ENCODE results near the gene LINGO1.

The LINGO1 gene

GRCh38 chr15:77629070-77630030 is 3.4 kb downstream of the LINGO1 start:
- no peak overlapping the region for H4K91ac ChIP-seq (ENCODE audit: low read depth, low read length, poor library complexity)
- H3K79me1 ChIP-seq (ENCODE audit: low read depth, low read length), result peaks cover 10% of the 10 kb centered on the region
- no peak overlapping the region for H4K8ac ChIP-seq (ENCODE audit: low read depth, low read length)
- H3K27ac ChIP-seq (replicated peaks; ENCODE audit: low read length), result peak overlapping the region; percentile 19
- H2BK15ac ChIP-seq (ENCODE audit: low read length), result no peak overlapping the region
- peak overlapping the region; percentile 69 for H3K23ac ChIP-seq (ENCODE audit: low read depth, low read length, poor library complexity)
- no peaks in the 10 kb centered on the region for H3K27me3 ChIP-seq (ENCODE audit: control insufficient read depth in 3 of 3, insufficient read depth in 3 of 3, low read depth in 1 of 3, low read length in 3 of 3)
- peak overlapping the region; percentile 42 for H3K18ac ChIP-seq (ENCODE audit: low read length)
- no peak overlapping the region for H3K4me3 ChIP-seq (ENCODE audit: low read length in 2 of 2)
- H3K4me1 ChIP-seq (ENCODE audit: control insufficient read depth in 2 of 2, insufficient read depth in 1 of 2, low read depth in 1 of 2, low read length in 2 of 2), result peaks cover 34 to 38% of the 10 kb centered on the region in 2 donors
- no peak for DNase-seq (ENCODE audit: low spot score)
- H3K4ac ChIP-seq (ENCODE audit: low read length), result no peak overlapping the region
- no peaks in the 10 kb centered on the region for H3K36me3 ChIP-seq (replicated peaks in 1 of 2; ENCODE audit: control insufficient read depth in 2 of 2, insufficient read depth in 2 of 2, low read length in 2 of 2)
- H2BK5ac ChIP-seq (ENCODE audit: low read length), result no peak overlapping the region
- peaks cover 0 to 3% of the 10 kb centered on the region in 2 donors for H3K9me3 ChIP-seq (replicated peaks in 1 of 2; ENCODE audit: control insufficient read depth in 2 of 2, insufficient read depth in 1 of 2, low read depth in 1 of 2, low read length in 2 of 2)
- H2BK120ac ChIP-seq (ENCODE audit: low read depth, low read length), result no peak overlapping the region
- no peak overlapping the region for H2AFZ ChIP-seq (ENCODE audit: low read length)
- H3K9ac ChIP-seq (ENCODE audit: low read depth, low read length, poor library complexity), result no peak overlapping the region
- H3K4me2 ChIP-seq (ENCODE audit: insufficient read depth, low read length, poor library complexity, severe bottlenecking), result peak overlapping the region; percentile 99
- H2AK5ac ChIP-seq (ENCODE audit: low read depth, low read length), result peak overlapping the region; percentile 99
- H2BK12ac ChIP-seq (ENCODE audit: low read length), result no peak overlapping the region
- no CpG with 5 or more reads among the region's 8 CpGs for WGBS, 2 donors (ENCODE audit: extremely low coverage in 2 of 2, insufficient read length in 2 of 2, insufficient replicate concordance in 1 of 2)
- H3K14ac ChIP-seq (ENCODE audit: low read length), result peak overlapping the region; percentile 25

- H4K8ac ChIP-seq (ENCODE audit: low read depth, low read length), result no peak overlapping the region
- H3K36me3 ChIP-seq (replicated peaks in 1 of 2; ENCODE audit: control insufficient read depth in 2 of 2, insufficient read depth in 2 of 2, low read length in 2 of 2), result peaks cover 0 to 2% of the 10 kb centered on the region in 2 donors
- peaks cover 13% of the 10 kb centered on the region for H3K79me1 ChIP-seq (ENCODE audit: low read depth, low read length)
- peaks cover 34 to 42% of the 10 kb centered on the region in 2 donors for H3K4me1 ChIP-seq (ENCODE audit: control insufficient read depth in 2 of 2, insufficient read depth in 1 of 2, low read depth in 1 of 2, low read length in 2 of 2)
- no peak overlapping the region for H2BK5ac ChIP-seq (ENCODE audit: low read length)
- no peak overlapping the region for H3K14ac ChIP-seq (ENCODE audit: low read length)
- H3K4me2 ChIP-seq (ENCODE audit: insufficient read depth, low read length, poor library complexity, severe bottlenecking), result no peak overlapping the region
- H2AFZ ChIP-seq (ENCODE audit: low read length), result no peak overlapping the region
- H4K91ac ChIP-seq (ENCODE audit: low read depth, low read length, poor library complexity), result no peak overlapping the region
- no peak overlapping the region for H3K9ac ChIP-seq (ENCODE audit: low read depth, low read length, poor library complexity)
- H3K9me3 ChIP-seq (replicated peaks in 1 of 2; ENCODE audit: control insufficient read depth in 2 of 2, insufficient read depth in 1 of 2, low read depth in 1 of 2, low read length in 2 of 2), result peaks cover 0 to 3% of the 10 kb centered on the region in 2 donors
- H3K4me3 ChIP-seq (ENCODE audit: low read length in 2 of 2), result no peak overlapping the region
- H3K23ac ChIP-seq (ENCODE audit: low read depth, low read length, poor library complexity), result no peak overlapping the region
- H2BK120ac ChIP-seq (ENCODE audit: low read depth, low read length), result no peak overlapping the region
- no peak for DNase-seq (ENCODE audit: low spot score)
- no peak overlapping the region for H3K4ac ChIP-seq (ENCODE audit: low read length)
- no peak overlapping the region for H3K27ac ChIP-seq (replicated peaks; ENCODE audit: low read length)
- no peak overlapping the region for H2AK5ac ChIP-seq (ENCODE audit: low read depth, low read length)
- no peak overlapping the region for H3K18ac ChIP-seq (ENCODE audit: low read length)
- H2BK15ac ChIP-seq (ENCODE audit: low read length), result no peak overlapping the region
- no peaks in the 10 kb centered on the region for H3K27me3 ChIP-seq (ENCODE audit: control insufficient read depth in 3 of 3, insufficient read depth in 3 of 3, low read depth in 1 of 3, low read length in 3 of 3)
- no CpG with 5 or more reads among the region's 2 CpGs for WGBS, 2 donors (ENCODE audit: extremely low coverage in 2 of 2, insufficient read length in 2 of 2, insufficient replicate concordance in 1 of 2)
- no peak overlapping the region for H2BK12ac ChIP-seq (ENCODE audit: low read length)
Observed at GRCh38 chr15:77628010-77628409, 4.7 kb downstream of the LINGO1 start.

- H3K14ac ChIP-seq (ENCODE audit: low read length), result no peak overlapping the region
- peaks cover 0 to 2% of the 10 kb centered on the region in 2 donors for H3K36me3 ChIP-seq (replicated peaks in 1 of 2; ENCODE audit: control insufficient read depth in 2 of 2, insufficient read depth in 2 of 2, low read length in 2 of 2)
- no peak overlapping the region for H3K23ac ChIP-seq (ENCODE audit: low read depth, low read length, poor library complexity)
- H2BK15ac ChIP-seq (ENCODE audit: low read length), result no peak overlapping the region
- H2BK5ac ChIP-seq (ENCODE audit: low read length), result no peak overlapping the region
- no peak overlapping the region for H3K4ac ChIP-seq (ENCODE audit: low read length)
- no peak overlapping the region for H3K9ac ChIP-seq (ENCODE audit: low read depth, low read length, poor library complexity)
- no peak overlapping the region for H3K18ac ChIP-seq (ENCODE audit: low read length)
- H4K91ac ChIP-seq (ENCODE audit: low read depth, low read length, poor library complexity), result no peak overlapping the region
- peak overlapping the region; percentile 74 for H3K27ac ChIP-seq (replicated peaks; ENCODE audit: low read length)
- H2BK12ac ChIP-seq (ENCODE audit: low read length), result no peak overlapping the region
- peaks cover 0 to 3% of the 10 kb centered on the region in 2 donors for H3K9me3 ChIP-seq (replicated peaks in 1 of 2; ENCODE audit: control insufficient read depth in 2 of 2, insufficient read depth in 1 of 2, low read depth in 1 of 2, low read length in 2 of 2)
- H2AK5ac ChIP-seq (ENCODE audit: low read depth, low read length), result no peak overlapping the region
- DNase-seq (ENCODE audit: low spot score), result peak; percentile 53
- H4K8ac ChIP-seq (ENCODE audit: low read depth, low read length), result no peak overlapping the region
- H3K4me3 ChIP-seq (ENCODE audit: low read length in 2 of 2), result no peak overlapping the region
- WGBS, 2 donors (ENCODE audit: extremely low coverage in 2 of 2, insufficient read length in 2 of 2, insufficient replicate concordance in 1 of 2), result no CpG with 5 or more reads among the region's 2 CpGs
- H3K79me1 ChIP-seq (ENCODE audit: low read depth, low read length), result peaks cover 15% of the 10 kb centered on the region
- H3K4me1 ChIP-seq (ENCODE audit: control insufficient read depth in 2 of 2, insufficient read depth in 1 of 2, low read depth in 1 of 2, low read length in 2 of 2), result peaks cover 37 to 46% of the 10 kb centered on the region in 2 donors
- peak overlapping the region; percentile 58 for H2BK120ac ChIP-seq (ENCODE audit: low read depth, low read length)
- no peaks in the 10 kb centered on the region for H3K27me3 ChIP-seq (ENCODE audit: control insufficient read depth in 3 of 3, insufficient read depth in 3 of 3, low read depth in 1 of 3, low read length in 3 of 3)
- no peak overlapping the region for H2AFZ ChIP-seq (ENCODE audit: low read length)
- H3K4me2 ChIP-seq (ENCODE audit: insufficient read depth, low read length, poor library complexity, severe bottlenecking), result no peak overlapping the region
Observed at GRCh38 chr15:77627581-77627980, 5.1 kb downstream of the LINGO1 start.

GRCh38 chr15:77627067-77627466 is 5.6 kb downstream of the LINGO1 start:
- H3K18ac ChIP-seq (ENCODE audit: low read length), result peak overlapping the region; percentile 92
- WGBS, 2 donors (ENCODE audit: extremely low coverage in 2 of 2, insufficient read length in 2 of 2, insufficient replicate concordance in 1 of 2), result no CpG with 5 or more reads among the region's 12 CpGs
- no peak overlapping the region for H3K4ac ChIP-seq (ENCODE audit: low read length)
- no peak overlapping the region for H2BK15ac ChIP-seq (ENCODE audit: low read length)
- peak overlapping the region; percentile 58 for H2BK120ac ChIP-seq (ENCODE audit: low read depth, low read length)
- H2BK5ac ChIP-seq (ENCODE audit: low read length), result no peak overlapping the region
- H3K4me1 ChIP-seq (ENCODE audit: control insufficient read depth in 2 of 2, insufficient read depth in 1 of 2, low read depth in 1 of 2, low read length in 2 of 2), result peaks cover 43 to 51% of the 10 kb centered on the region in 2 donors
- no peak overlapping the region for H3K23ac ChIP-seq (ENCODE audit: low read depth, low read length, poor library complexity)
- no peak overlapping the region for H4K8ac ChIP-seq (ENCODE audit: low read depth, low read length)
- no peak overlapping the region for H2BK12ac ChIP-seq (ENCODE audit: low read length)
- H3K27me3 ChIP-seq (ENCODE audit: control insufficient read depth in 3 of 3, insufficient read depth in 3 of 3, low read depth in 1 of 3, low read length in 3 of 3), result no peaks in the 10 kb centered on the region
- peaks cover 0 to 3% of the 10 kb centered on the region in 2 donors for H3K9me3 ChIP-seq (replicated peaks in 1 of 2; ENCODE audit: control insufficient read depth in 2 of 2, insufficient read depth in 1 of 2, low read depth in 1 of 2, low read length in 2 of 2)
- no peak overlapping the region for H3K9ac ChIP-seq (ENCODE audit: low read depth, low read length, poor library complexity)
- no peak overlapping the region for H3K14ac ChIP-seq (ENCODE audit: low read length)
- no peak overlapping the region for H2AFZ ChIP-seq (ENCODE audit: low read length)
- no peak overlapping the region for H4K91ac ChIP-seq (ENCODE audit: low read depth, low read length, poor library complexity)
- H3K4me3 ChIP-seq (ENCODE audit: low read length in 2 of 2), result no peak overlapping the region
- H3K4me2 ChIP-seq (ENCODE audit: insufficient read depth, low read length, poor library complexity, severe bottlenecking), result no peak overlapping the region
- H3K27ac ChIP-seq (replicated peaks; ENCODE audit: low read length), result peak overlapping the region; percentile 74
- H3K79me1 ChIP-seq (ENCODE audit: low read depth, low read length), result peaks cover 15% of the 10 kb centered on the region
- no peak for DNase-seq (ENCODE audit: low spot score)
- peak overlapping the region; percentile 65 for H2AK5ac ChIP-seq (ENCODE audit: low read depth, low read length)
- peaks cover 0 to 2% of the 10 kb centered on the region in 2 donors for H3K36me3 ChIP-seq (replicated peaks in 1 of 2; ENCODE audit: control insufficient read depth in 2 of 2, insufficient read depth in 2 of 2, low read length in 2 of 2)

All from neuronal stem cell (in vitro differentiated cells).